HCT116 (cell line): Measurements from ENCODE around the gene OSTF1. TPM values are rescaled to one million over a fixed set of nuclear protein-coding genes. Genes with fewer than 3 reads are reported as not detected.

Experiments
- ATAC-seq: fragments of 200-7000 bp; cut with Tn5 transposase; 2 replicates; pipeline ENCODE4 v1.9.1; 2020; ENCODE audit warnings: mild to moderate bottlenecking, moderate library complexity
- BruUV-seq: library from RNA; stranded (reverse); fragments of 400-500 nt; replicated peaks from 2 replicates; lab custom pipeline; 2021; lab: Mats Ljungman, UMichigan
- CTCF ChIA-PET: fragments of 300-600 bp; sonication (Branson Sonifier 250); formaldehyde crosslinking; loops from one replicate; lab custom pipeline; 2021; ENCODE audit warnings: antibody characterized with exemption; lab: Charles Lee
- POLR2A ChIA-PET: fragments of 300-600, 350-600 bp; sonication (Branson Sonifier 250); formaldehyde crosslinking; loops from one replicate; lab custom pipeline; 2021; ENCODE audit warnings: antibody characterized with exemption; lab: Charles Lee
- RAD21 ChIA-PET, 2 experiments: fragments of 300-600 bp; sonication (Branson Sonifier 250); formaldehyde crosslinking; loops; one replicate each; lab custom pipeline; 2023; ENCODE audit warnings: low total read pairs in 2 of 2; ENCODE audit not compliant: uncharacterized antibody in 2 of 2, unreplicated experiment in 2 of 2, low non-redundant PET in 1 of 2; lab: Charles Lee
- DNase-seq: peaks from one replicate; pipeline ENCODE4 v3.0.0-alpha.2; 2010; ENCODE audit warnings: low read depth, low spot score
- H2AFZ ChIP-seq: fragments of 200-600 bp; shearing (Covaris generic), sonication (generic); 2 replicates; pipeline ENCODE4 v1.6.1; 2017; ENCODE audit warnings: low read depth, mixed run types, mixed read lengths, antibody characterized with exemption, low read length; ENCODE audit not compliant: poor library complexity, severe bottlenecking
- H3K27ac ChIP-seq: 2 replicates; pipeline ENCODE4 v1.5.1; 2012; ENCODE audit warnings: low read depth, low read length
- H3K27me3 ChIP-seq: fragments of 200-600 bp; sonication (generic); 2 replicates; pipeline ENCODE4 v1.6.1; 2016; ENCODE audit warnings: mixed run types, low read length, mixed read lengths; ENCODE audit not compliant: insufficient read depth
- H3K36me3 ChIP-seq, 2 experiments: fragments of 200-500 bp in 1 of 2; fragments of 200-600 bp in 1 of 2; sonication (Bioruptor generic) in 1 of 2; sonication (generic) in 1 of 2; 2 replicates each; pipeline versions ENCODE4 v1.5.1 to v1.6.1; 2014 to 2016; ENCODE audit warnings: low read length in 2 of 2, inconsistent platforms in 1 of 2, mixed read lengths in 1 of 2, mixed run types in 1 of 2; ENCODE audit not compliant: insufficient read depth in 2 of 2, control insufficient read depth in 1 of 2
- H3K4me1 ChIP-seq, 2 experiments: fragments of 200-600 bp in 1 of 2; sonication (generic) in 1 of 2; 2 replicates each; pipeline versions ENCODE4 v1.5.1 to v1.6.1; 2012 to 2017; ENCODE audit warnings: low read length in 2 of 2, inconsistent platforms in 1 of 2, mild to moderate bottlenecking in 1 of 2, mixed read lengths in 1 of 2, mixed run types in 1 of 2, moderate library complexity in 1 of 2; ENCODE audit not compliant: insufficient read depth in 2 of 2, control insufficient read depth in 1 of 2
- H3K4me2 ChIP-seq: fragments of 200-600 bp; sonication (generic); 2 replicates; pipeline ENCODE4 v1.6.1; 2017; ENCODE audit warnings: mixed run types, low read length, mixed read lengths
- H3K4me3 ChIP-seq, 2 experiments: fragments of 200-600 bp in 1 of 2; sonication (generic) in 1 of 2; replicated peaks in 1 of 2; 2 replicates each; pipeline ENCODE4 v1.5.1; 2011 to 2016; ENCODE audit warnings: low read length in 2 of 2, control low read depth in 1 of 2, low read depth in 1 of 2, mild to moderate bottlenecking in 1 of 2, mixed read lengths in 1 of 2, mixed run types in 1 of 2
- H3K79me2 ChIP-seq: fragments of 200-600 bp; sonication (generic); 2 replicates; pipeline ENCODE4 v1.6.1; 2017; ENCODE audit warnings: mild to moderate bottlenecking, mixed run types, low read length, moderate library complexity, mixed read lengths; ENCODE audit not compliant: insufficient read depth
- H3K9ac ChIP-seq: fragments of 200-600 bp; sonication (generic); 2 replicates; pipeline ENCODE4 v1.6.1; 2016; ENCODE audit warnings: low read length, mixed read lengths
- H3K9me2 ChIP-seq: fragments of 200-600 bp; sonication (generic), shearing (Covaris generic); 2 replicates; pipeline ENCODE4 v1.6.1; 2017; ENCODE audit warnings: mixed run types, mild to moderate bottlenecking, moderate library complexity; ENCODE audit not compliant: insufficient read depth
- H3K9me3 ChIP-seq, 2 experiments: fragments of 200-500 bp in 1 of 2; fragments of 200-600 bp in 1 of 2; sonication (Bioruptor generic) in 1 of 2; sonication (generic) in 1 of 2; 2 replicates each; pipeline ENCODE4 v1.6.1; 2014 to 2017; ENCODE audit warnings: low read length in 2 of 2, mixed read lengths in 2 of 2, inconsistent platforms in 1 of 2, low read depth in 1 of 2, mild to moderate bottlenecking in 1 of 2, mixed run types in 1 of 2, moderate library complexity in 1 of 2; ENCODE audit not compliant: control insufficient read depth in 1 of 2, insufficient read depth in 1 of 2
- H4K20me1 ChIP-seq: fragments of 200-600 bp; sonication (generic), shearing (Covaris generic); 2 replicates; pipeline ENCODE4 v1.6.1; 2017; ENCODE audit warnings: mixed run types, mild to moderate bottlenecking, moderate library complexity; ENCODE audit not compliant: insufficient read depth
- CEBPB ChIP-seq: IDR thresholded peaks from 2 replicates; pipeline ENCODE4 v1.6.1; 2012; ENCODE audit warnings: low read depth
- CTCF ChIP-seq, 3 experiments: fragments of 200-600 bp in 1 of 3; sonication (generic) in 1 of 3; IDR thresholded peaks in 2 of 3; conservative IDR thresholded peaks in 1 of 3; 2 replicates each; pipeline ENCODE4 v1.5.1; 2012 to 2017; ENCODE audit warnings: low read depth in 2 of 3, low read length in 2 of 3, antibody characterized with exemption in 1 of 3, borderline replicate concordance in 1 of 3, control low read depth in 1 of 3, mild to moderate bottlenecking in 1 of 3, mixed read lengths in 1 of 3, mixed run types in 1 of 3, moderate library complexity in 1 of 3; ENCODE audit not compliant: insufficient read depth in 1 of 3
- EZH2 ChIP-seq: fragments of 200-600 bp; sonication (generic); IDR thresholded peaks from 2 replicates; pipeline ENCODE4 v1.6.1; 2017; ENCODE audit warnings: antibody characterized with exemption, mixed run types
- JUND ChIP-seq: IDR thresholded peaks from 2 replicates; pipeline ENCODE4 v1.6.1; 2012
- REST ChIP-seq: IDR thresholded peaks from 2 replicates; pipeline ENCODE4 v1.6.1; 2012; ENCODE audit warnings: low read depth
- SP1 ChIP-seq: IDR thresholded peaks from 2 replicates; pipeline ENCODE4 v1.6.1; 2012; ENCODE audit warnings: low read depth
- SRF ChIP-seq: IDR thresholded peaks from 2 replicates; pipeline ENCODE4 v1.6.1; 2012; ENCODE audit warnings: low read depth
- TCF7L2 ChIP-seq: IDR thresholded peaks from 2 replicates; pipeline ENCODE4 v1.7.0; 2011; ENCODE audit warnings: borderline replicate concordance, inconsistent platforms; ENCODE audit not compliant: insufficient read depth, insufficient read length; ENCODE audit errors: extremely low read depth
- ZBTB33 ChIP-seq: IDR thresholded peaks from 2 replicates; pipeline ENCODE4 v1.6.1; 2011; ENCODE audit warnings: mild to moderate bottlenecking, low read length, moderate library complexity; ENCODE audit not compliant: insufficient replicate concordance; ENCODE audit errors: extremely low read depth
- ZFX ChIP-seq: fragments of 450-650 bp; IDR thresholded peaks from 2 replicates; pipeline ENCODE4 v1.6.1; 2017
- intact Hi-C: fragments of 100-400 bp; cut with micrococcal nuclease; formaldehyde crosslinking; loops from 2 replicates; pipeline ENCODE4 v1.10.0; 2022
- total RNA-seq: library from RNA; stranded (reverse); gene quantifications from one replicate; pipeline ENCODE4 v1.2.1, GENCODE V29; 2021; ENCODE audit not compliant: unreplicated experiment

Gene OSTF1
- total RNA-seq, 1 experiment from 2014 or later, result 20.7 TPM

- Histone ChIP-seq H3K9me2 (no peaks in the 10 kb centered on the region), H3K4me2 (no peak overlapping the region), H3K9me3 (no peaks in the 10 kb centered on the region), H3K27me3 (no peaks in the 10 kb centered on the region), H4K20me1 (no peaks in the 10 kb centered on the region), H3K4me1 (no peaks in the 10 kb centered on the region), H3K9ac (no peak overlapping the region), H3K36me3 (no peaks in the 10 kb centered on the region), H3K4me3 (no peak overlapping the region), H3K79me2 (no peaks in the 10 kb centered on the region), H3K27ac (no peak overlapping the region), H2AFZ (no peak overlapping the region)
- BruUV-seq, result no TSS peak
- POLR2A ChIA-PET, result no interaction called here
- intact Hi-C loops, result no loop called here
- ATAC-seq (no peak), DNase-seq (no peak)
- CTCF ChIA-PET, result no interaction called here
- RAD21 ChIA-PET, result no interaction called here
- no peak for TF ChIP-seq JUND
- TF ChIP-seq SRF, result no peak
- no peak for TF ChIP-seq ZBTB33
- TF ChIP-seq ZFX, result no peak
- TF ChIP-seq EZH2, result no peak
- TF ChIP-seq TCF7L2, result no peak
- TF ChIP-seq REST, result no peak
- TF ChIP-seq CTCF (IDR thresholded peaks at IDR 0.05 in 2 of 3, conservative IDR thresholded peaks at IDR 0.05 in 1 of 3; ENCODE audit: borderline replicate concordance in 1 of 3, insufficient read depth in 1 of 3, low read depth in 2 of 3, low read length in 2 of 3), result no peak
- TF ChIP-seq CEBPB, result no peak
- no peak for TF ChIP-seq SP1
These were observed 16.3 kb downstream of the OSTF1 start for GRCh38 chr9:75104607-75105006.
